ENCODE data around the gene APOBEC3B.
"Not testable (repeated sequence)": the region's sequence is repeated elsewhere in the genome, so short reads cannot be mapped to it uniquely, and the experiment has no call there.

APOBEC3B gene

DNA sequence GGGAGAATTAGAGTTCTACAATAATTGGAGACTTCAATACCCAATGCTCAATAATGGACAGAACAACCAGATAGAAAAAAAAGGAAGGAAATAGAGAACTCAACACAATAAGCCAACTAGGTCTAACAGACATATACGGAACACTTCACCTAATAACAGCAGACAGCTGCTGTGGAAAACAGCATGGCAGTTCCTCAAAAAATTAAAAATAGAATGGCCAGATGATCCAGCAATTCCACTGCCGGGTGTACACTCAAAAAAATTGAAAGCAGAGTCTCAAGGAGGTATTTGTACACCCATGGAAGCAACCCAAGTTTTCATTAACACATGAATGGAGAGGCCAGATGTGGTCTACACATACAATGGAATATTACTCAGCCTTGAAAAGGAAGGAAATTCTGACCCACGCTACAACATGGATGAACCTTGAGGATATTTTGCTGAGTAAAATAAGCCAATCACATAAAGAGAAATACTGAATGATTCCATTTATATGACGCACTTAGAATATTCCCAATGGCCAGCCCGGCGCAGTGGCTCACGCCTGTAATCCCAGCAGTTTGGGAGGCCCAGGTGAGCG lies 26.2 kb downstream of the APOBEC3B start:
- not testable (repeated sequence) for DNase-seq

DNA sequence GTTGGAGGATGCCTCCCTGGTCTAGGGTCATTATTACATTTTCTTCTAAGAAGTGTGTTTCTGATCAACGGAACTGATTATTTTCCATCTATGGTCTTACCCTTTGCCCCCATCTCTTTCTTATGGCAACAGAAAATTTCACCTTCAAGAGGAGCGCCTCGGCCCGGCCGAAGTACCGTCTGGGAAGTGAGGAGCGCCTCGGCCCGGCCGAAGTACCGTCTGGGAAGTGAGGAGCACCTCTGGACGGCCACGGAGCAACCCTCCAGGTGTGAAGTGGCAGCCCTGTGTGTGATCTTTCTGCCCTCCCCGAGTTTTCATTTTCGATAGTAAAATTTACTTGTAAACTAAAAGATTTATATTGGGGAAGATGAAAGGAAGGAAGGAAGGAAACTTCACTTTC lies 28.8 kb downstream of the APOBEC3B start:
- no peak for DNase-seq

DNA sequence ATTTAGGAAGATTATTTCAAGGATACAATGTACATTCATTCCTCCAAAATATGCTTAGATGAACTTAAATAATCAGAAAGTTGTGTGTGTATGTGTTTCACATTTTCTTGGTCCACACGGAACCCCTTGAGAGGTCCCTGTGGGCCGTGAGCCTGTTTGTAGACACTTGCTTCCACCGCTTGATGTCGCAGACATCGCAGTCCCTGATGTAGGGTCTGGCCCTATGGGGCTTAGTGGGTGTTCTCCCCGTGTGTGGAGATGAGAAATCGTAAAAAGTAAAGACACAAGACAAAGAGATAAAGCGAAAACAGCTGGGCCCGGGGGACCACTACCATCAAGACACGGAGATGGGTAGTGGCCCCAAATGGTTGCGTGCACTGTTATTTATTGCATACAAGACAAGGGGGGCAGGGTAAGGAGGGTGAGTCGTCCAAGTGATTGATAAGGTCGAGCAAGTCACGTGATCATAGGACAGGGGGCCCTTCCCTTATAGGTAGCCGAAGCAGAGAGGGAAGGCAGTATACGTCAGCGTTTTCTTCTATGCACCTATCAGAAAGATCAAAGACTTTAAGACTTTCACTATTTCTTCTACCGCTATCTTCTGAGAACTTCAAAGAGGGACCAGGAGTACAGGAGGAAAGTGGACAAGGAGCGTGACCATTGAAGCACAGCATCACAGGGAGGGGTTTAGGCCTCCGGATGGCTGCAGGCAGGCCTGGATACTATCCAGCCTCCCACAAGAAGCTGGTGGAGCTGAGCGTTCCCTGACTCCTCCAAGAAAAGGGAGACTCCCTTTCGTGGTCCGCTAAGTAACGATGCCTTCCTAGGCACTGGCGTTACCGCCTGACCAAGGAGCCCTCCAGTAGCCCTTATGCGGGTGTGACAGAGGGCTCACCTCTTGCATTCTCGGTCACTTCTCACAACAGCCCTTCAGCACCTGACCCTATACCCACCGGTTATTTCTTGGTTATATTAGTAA lies 30.7 kb downstream of the APOBEC3B start:
- no peak for DNase-seq

DNA sequence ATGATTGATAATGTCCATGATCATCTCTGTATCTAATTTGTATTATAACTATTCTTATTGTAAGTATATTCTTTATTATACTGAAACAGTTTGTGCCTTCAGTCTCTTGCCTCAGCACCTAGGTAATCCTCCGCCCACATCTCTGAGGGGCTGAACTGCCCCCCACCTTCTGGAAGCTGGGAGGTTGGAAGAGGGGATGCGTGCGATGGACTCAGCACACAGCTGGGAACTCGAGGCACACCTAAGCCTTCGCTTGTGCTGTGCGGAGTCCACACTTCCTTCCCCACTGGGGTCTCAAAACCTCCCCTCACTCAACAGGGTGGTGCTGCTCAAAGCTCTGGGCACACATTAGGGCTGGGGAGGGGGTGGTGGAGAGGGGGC lies 31.4 kb downstream of the APOBEC3B start:
- DNase-seq = not testable (repeated sequence)

DNA sequence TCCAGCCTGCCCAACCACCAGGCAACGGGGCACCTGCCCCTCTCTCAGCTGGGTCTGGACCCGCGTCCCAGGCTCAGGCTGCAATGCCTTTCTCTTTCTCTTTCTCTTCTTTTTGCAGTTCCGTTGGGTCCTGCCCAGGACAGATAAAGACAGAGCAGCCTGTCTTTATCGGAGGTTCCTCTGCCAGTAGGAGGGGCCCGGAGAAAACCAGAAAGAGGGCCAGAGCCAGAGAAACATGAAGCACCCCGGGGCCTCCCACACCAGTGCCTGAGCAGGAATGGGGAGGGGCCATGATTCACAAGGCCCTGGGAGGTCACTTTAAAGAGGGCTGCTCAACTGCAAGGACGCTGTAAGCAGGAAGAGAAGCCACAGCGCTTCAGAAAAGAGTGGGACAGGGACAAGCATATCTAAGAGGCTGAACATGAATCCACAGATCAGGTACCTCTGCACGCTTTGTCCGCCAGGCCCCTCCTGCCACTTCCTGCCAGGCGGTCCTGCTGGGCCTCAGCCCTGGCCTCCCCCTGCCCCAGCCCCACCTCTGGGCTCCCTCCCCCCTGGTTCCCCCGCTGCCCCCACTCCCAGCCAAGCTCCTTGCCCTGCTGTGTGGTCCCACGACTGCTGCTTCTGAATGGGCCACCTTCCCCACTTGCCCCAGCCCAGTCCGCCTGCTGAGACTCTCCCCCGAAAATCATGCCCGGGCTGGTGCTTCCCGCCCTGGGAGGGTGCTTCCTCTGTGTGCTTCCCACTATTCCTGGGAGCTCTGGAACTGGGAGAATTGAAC lies 32.0 kb downstream of the APOBEC3B start, which contains the start of gene APOBEC3C:
APOBEC3C (plus strand) TSS at position 316 of the 781 bp plus-strand sequence; CDS start at position 422, 106 bp downstream.
- DNase-seq = no peak

DNA sequence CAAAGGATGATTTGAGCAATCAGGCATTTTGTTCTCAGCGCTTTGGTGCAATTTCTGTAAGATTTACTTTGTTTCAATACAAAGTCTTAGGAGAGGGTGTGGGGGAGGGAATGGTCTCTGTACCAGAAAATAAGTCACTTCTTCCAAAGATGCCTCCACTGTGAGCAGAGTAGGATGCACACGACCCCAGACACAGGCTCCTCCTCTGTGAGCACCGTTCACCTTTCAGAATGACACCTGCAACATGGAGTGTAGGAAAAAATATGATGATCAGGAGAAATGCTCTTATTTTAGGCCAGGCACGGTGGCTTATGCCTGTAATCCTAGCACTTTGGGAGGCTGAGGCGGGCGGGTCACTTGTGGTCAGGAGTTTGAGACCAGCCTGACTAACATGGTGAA lies 32.6 kb downstream of the APOBEC3B start:
- DNase-seq = not testable (repeated sequence)

DNA sequence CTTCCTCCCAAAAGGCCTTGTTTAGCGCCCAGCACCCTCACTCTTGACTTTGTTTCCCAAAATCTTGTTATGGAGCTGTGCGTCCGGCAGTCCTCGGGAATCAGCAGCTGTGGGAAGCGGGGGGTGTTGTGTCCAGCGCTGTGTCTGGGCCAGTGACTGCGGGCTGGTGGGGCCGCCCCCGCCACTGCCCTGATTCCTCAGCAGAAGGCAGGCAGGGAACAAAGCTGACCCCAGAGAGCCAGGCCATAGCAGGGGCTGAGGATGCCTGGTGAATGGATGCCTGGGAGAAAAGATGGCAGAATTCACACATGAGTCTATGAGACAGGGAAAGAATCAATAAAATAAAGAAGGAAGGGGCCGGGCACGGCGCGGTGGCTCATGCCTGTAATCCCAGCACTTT lies 34.4 kb downstream of the APOBEC3B start:
- no peak for DNase-seq

DNA sequence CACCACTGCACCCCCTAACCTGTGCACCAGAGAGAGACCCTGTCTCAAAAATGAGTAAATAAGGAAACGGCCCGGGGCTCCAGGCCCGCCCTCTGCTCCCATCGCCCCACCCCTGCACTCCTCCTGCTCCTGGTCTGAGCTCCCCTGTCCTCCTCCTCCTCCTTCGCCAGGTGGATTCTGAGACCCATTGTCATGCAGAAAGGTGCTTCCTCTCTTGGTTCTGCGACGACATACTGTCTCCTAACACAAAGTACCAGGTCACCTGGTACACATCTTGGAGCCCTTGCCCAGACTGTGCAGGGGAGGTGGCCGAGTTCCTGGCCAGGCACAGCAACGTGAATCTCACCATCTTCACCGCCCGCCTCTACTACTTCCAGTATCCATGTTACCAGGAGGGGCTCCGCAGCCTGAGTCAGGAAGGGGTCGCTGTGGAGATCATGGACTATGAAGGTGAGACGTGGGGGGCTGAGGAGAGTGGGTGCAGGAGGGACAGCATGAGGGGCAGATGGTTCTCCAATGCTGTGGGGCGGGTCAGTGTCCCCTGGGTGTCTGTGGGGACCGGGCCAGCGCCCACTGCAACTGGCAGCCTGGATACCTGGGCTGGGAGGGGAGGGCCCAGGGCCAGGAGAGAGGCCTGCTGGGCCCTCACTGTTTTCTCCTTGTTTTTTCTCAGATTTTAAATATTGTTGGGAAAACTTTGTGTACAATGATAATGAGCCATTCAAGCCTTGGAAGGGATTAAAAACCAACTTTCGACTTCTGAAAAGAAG lies 35.6 kb downstream of the APOBEC3B start:
- DNase-seq = no peak

DNA sequence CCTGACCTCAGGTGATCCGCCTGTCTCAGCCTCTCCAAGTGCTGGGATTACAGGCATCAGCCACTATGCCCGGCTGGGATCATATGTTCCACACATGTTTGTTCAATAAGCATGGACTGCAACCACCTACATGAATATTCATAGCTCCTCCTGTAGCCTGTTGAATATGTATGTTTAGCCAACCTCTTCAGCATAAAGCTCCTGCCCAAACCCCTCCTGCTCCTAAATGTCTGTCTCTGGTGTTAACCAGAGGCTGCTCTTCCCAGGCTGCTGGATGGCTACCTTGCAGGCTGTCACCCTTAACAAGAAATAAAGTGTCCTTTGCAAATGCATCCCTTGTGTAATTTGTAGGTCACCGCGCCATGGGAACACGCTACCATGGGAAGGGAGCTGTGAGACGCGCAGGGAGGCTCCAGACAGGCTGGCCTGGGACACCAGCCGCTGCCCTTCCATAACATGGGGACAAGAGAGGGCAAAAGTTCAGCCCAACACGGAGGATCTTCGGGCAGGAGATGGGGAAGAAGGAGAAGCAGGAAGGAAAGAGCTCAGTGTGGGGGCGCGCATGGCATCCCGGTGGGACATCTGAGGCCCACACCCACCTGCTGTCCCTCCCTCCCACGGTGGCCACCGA lies 38.0 kb downstream of the APOBEC3B start:
- not testable (repeated sequence) for DNase-seq

DNA sequence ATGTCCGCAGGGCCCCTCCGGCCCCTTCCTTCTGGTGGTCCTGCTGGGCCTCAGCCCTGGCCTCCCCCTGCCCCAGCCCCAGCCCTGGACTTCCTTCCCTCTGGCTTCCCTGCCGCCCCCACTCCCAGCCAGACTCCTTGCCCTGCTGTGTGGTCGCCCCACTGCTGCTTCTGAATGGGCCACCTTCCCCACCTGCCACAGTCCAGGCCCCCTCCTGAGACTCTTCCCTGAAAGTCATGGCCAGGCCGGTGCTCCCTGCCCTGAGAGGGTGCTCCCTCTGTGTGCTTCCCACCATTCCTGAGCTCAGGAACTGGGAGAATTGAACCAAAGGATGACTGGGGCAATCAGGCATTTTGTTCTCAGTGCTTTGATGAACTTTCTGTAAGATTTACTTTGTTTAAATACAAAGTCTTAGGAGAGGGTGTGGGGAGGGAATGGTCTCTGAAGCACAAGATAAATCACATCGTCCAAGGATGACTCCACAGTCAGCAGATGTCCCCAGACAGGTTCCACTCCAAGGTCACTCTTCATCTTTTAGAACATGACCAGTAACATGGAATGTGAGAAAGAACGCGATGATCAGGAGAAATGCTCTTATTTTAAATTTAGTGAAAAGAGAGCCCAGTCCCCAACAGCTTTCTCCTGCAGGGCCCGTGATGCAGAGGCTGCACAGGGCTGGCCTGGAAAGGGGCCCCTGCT lies 39.6 kb downstream of the APOBEC3B start:
- DNase-seq = no peak

DNA sequence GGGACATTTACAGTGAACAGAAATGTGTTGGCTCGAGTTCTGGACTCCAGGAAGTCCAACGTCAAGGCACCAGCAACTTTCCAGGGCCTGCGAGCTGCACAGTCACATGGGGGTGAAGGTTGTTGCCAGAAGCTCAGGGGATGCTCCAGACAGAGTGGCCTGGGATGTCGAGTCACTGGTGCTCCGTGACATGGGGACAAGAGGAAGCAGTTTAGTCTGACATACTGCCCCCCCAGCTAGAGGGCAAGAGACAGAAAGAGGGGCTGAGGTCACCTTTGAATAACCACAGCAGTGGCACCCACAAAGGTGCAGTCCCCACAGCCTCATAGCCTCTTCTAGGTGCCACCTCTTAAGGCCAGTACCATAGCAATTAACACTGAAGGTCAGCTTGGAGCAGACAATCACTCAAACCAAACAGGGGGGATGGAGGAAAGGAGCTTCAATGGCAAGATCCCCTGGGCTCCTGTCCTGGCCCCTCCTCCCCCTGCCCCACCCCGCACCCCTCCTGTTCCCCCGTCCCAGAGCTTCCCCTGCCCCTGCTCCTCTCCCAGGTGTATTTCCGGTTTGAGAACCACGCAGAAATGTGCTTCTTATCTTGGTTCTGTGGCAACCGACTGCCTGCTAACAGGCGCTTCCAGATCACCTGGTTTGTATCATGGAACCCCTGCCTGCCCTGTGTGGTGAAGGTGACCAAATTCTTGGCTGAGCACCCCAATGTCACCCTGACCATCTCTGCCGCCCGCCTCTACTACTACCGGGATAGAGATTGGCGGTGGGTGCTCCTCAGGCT lies 42.6 kb downstream of the APOBEC3B start:
- no peak for DNase-seq

DNA sequence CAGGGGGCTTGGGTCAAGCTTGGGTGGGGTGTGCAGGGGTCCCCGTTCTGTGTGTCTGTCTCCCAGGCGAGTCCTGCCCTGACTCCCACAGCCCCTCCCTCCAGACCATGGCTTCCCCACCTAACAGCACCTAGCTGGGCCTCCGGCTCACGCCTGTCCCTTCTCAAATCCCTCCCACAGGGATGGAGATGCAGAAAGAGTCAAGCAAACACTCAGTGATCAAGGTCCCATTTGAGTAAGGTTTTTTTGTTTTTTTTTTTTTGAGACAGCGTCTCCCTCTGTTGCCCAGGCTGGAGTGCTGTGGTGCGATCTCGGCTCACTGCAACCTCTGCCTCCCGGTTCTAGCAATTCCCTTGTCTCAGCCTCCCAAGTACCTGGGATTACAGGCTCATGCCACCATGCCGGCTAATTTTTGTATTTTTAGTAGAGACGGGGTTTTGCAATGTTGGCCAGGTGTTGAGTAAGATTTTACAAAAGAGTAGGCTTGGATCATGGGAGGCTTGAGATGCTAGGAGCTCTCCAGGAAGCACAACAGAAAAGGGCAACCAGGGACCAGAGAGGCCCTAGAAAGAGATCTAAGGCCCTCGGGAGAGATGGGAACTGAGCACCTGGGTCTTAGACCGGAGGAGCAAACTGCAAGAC lies 44.5 kb downstream of the APOBEC3B start:
- DNase-seq = no peak

DNA sequence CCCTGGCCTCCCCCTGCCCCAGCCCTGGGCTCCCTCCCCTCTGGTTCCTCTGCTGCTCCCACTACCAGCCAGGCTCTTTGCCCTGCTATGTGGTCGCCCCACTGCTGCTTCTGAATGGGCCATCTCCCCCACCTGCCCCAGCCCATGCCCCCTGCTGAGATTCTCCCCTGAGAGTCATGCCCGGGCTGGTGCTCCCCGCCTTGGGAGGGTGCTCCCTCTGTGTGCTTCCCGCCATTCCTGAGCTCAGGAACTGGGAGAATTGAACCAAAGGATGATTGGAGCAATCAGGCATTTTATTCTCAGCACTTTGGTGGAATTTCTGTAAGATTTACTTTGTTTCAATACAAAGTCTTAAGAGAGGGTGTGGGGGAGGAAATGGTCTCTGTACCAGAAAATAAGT lies 45.6 kb downstream of the APOBEC3B start:
- DNase-seq = no peak

DNA sequence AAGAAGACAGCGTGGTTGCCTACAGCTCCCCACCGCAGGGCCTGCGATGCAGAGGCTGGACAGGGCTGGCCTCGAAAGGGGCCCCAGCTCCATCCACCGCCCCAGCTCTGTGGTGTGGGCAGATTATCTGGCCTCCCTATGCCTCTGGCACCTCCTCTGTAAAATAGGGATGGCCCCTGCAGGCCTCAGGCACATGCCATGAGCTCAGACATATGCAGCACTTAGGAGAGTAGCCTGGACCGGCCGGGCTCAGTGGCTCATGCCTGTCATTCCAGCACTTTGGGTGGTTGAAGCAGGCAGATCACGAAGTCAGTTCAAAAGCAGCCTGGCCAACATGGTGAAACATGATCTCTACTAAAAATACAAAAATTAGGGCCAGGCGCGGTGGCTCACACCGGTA lies 46.1 kb downstream of the APOBEC3B start:
- no peak for DNase-seq

DNA sequence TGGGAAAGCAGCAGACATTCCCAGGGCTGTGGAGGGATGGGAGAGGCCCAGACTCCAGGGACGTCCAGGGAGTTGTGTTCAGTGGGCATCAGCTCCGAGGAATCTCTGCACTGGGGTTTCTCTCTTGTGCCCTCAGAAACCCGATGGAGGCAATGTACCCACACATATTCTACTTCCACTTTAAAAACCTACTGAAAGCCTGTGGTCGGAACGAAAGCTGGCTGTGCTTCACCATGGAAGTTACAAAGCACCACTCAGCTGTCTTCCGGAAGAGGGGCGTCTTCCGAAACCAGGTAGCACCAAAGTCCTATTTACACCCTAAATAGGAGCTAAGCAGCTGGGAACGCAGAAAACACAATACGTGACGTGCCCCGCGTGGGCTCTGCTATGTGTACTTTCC lies 47.1 kb downstream of the APOBEC3B start:
- DNase-seq = no peak

DNA sequence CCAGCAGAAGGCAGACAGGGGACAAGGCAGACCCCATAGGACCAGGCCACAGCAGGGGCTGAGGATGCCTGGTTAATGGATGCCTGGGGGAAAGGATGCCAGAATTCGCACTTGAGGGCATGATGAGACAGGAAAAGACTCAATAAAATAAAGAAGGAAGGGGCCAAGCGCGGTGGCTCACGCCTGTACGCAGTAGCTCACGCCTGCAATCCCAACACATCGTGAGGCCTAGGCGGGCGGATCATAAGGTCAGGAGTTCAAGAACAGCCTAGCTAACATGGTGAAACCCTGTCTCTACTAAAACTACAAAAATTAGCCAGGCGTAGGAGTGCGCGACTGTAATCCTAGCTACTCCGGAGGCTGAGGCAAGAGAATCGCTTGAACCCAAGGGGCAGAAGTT lies 48.6 kb downstream of the APOBEC3B start:
- DNase-seq = no peak

DNA sequence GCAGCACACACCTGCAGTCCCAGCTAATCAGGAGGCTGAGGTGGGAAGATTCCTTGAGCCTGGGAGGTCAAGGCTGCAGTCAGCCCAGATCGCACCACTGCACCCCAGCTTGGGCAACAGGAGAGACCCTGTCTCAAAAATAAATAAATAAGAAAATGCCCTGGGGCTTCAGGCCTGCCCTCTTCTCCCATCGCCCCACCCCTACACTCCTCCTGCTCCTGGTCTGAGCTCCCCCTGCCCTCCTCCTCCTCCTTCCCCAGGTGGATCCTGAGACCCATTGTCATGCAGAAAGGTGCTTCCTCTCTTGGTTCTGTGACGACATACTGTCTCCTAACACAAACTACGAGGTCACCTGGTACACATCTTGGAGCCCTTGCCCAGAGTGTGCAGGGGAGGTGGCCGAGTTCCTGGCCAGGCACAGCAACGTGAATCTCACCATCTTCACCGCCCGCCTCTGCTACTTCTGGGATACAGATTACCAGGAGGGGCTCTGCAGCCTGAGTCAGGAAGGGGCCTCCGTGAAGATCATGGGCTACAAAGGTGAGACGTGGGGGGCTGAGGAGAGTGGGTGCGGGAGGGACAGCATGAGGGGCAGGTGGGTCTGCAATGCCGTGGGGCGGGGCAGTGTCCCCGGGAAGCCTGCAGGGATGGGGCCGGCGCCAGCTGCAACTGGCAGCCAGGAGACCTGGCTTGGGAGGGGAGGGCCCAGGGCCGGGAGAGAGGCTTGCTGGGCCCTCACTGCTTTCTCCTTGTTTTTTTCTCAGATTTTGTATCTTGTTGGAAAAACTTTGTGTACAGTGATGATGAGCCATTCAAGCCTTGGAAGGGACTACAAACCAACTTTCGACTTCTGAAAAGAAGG lies 49.5 kb downstream of the APOBEC3B start:
- not testable (repeated sequence) for DNase-seq

DNA sequence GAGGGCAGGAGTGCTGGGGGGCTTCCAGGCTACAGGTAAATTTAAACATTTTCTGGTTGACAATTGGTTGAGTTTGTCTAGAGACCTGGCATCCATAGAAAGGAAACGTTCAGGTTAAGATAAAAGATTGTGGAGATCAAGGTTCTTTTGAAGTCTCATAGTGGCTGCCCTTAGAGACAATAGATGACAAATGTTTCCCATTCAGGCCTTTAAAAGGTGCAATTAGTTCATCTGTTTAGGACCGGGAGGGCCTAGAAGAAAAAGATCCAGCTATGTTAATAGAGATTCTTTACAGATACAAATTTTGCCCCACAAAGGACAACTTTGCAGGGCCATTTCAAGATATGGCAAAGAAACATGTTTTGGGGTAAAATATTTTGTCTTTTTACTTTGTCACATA lies 54.9 kb downstream of the APOBEC3B start:
- not testable (repeated sequence) for DNase-seq
